NCI-H2196 (cell line): ENCODE results near the gene CCDC82.

Experiments
- DNase-seq: peaks from one replicate; lab custom pipeline; 2025; ENCODE audit not compliant: unreplicated experiment; lab: John Stamatoyannopoulos, UW

The CCDC82 gene

DNA sequence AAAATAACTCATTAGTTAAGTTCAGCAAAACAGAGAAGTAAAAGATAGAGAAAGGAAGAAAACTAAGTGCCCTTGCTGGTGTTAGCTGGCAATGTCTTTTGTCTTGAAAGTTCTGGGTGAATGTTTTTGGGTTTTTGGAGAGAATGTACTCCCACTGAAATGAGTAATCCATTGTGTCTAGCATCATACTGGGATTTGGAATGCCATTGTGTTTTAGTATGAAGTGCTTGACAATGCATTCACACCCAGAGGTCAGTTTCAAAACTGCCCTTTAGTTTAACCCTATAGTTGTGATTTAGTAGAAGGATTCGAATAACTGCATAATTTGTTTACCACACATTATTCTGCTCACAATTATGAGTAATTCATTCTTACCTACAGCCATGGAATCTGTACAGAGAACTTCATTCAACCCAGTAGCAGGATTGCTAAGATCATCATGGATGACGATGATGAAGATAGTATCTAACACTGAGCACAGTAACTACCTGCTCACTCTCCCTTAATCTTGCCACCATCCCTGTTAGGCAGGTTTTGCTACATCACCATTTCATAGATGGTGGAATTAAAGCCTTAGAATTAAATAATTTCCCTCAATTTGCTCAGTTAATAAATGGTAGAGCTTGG is 80.6 kb downstream of the CCDC82 start:
- DNase-seq: no peak

DNA sequence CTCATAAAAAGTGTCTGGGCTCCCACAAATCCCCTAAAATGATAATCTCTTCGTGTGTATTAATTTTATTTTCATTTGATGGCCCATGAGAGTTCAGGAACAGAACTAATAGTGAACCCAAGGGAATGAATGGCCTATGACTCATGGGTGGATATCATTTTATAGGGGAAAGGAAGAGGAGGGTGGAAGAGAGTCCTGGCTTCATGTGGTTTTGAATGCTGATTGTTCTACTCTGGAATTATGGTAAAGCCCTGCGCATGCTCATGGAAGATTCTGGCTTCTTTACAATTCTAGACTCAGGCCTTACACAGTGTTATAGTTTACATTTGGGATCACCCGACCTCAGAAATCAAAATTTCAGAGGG is 82.0 kb downstream of the CCDC82 start:
- no peak for DNase-seq

DNA sequence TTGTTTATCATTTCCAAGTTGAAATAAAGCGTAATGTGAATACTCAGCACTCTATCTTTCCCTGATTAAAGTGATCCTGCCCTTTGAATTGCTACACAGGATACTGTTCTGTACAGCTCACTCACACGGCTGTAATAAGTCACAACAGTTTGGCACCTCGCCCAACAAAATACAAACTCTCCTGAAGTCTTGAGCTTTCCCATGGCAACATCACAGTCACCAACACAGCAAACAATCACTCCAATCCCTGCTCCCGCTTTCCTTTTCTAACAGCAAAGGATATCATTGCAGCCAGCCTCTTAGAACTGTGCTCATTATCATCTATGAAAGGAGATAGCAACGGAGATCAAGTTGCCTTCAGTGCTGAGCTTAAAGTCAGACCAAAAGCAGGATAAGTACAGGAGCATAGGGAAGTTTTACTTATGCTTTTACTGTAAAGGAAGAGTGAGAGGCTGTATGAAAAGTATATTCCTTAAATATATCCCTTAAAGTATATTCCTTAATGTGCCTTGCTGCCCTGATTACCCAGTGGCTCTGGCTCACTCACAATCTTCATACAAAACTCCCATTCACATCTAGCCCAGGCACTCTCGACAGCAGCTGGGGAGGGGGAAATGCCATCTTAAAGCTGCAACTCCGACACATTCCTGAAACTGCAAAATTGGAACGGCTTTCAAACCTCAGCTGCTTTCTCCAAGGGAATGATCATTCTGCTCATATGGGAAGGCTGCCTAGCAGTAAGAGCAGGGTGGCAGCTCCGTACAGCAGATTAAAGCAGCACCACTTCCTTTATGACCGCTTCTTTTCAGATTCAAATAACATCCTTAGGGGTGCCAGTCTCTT is 82.6 kb downstream of the CCDC82 start:
- DNase-seq: peak; percentile 90

DNA sequence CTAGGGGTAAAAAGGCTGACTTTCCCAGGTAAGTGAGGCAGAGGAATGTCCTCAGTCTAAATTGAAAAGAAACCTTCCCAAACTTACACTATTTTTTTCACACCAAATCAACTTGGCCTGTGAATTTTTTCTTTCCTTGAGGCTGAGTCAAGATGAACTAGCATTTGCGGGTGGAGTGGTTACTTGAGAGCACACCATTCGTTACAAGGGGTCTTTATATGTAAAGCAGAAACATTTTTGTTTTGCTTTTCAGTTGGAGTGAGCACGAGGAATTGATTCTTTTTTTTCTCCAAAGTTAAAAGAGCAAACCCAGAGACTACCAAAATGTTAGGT is 83.1 kb downstream of the CCDC82 start:
- no peak for DNase-seq

DNA sequence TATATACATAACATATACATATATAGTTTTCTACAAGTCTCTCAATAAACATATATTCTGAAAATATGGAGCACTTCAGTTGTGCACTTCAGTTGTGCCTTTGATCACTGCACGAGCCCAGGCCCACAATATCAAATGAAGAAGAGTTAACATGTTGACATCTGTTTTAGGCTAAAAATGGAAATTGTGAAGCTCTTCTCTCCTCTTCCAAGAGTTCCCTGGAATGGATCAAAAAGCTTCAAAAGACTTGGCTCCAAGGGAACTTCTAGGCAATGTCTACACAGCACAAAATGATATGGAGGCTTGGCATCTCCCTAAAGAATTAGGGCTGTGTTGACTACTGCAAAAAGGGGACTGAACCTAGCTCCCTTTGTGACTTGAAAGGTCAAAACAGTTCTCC is 83.6 kb downstream of the CCDC82 start:
- no peak for DNase-seq

DNA sequence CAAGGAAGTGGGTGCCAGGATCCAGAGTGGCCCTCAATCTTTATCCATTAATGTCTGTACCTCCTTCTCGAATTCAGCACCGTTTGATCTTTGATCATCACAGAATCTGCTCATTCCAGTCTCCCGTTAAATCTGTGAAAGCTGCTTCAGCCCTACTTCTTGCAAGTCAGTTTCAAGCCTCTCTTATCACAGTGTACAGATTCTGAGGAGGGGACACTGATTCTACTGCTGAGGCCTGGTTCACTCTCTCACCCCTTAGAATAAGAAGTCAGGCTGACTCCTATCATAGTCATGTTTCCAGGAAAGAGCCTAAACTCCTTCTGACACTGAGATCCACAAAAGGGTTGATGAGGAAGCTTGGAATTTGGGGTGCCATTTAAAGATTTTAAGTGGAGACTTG is 85.7 kb downstream of the CCDC82 start:
- no peak for DNase-seq

DNA sequence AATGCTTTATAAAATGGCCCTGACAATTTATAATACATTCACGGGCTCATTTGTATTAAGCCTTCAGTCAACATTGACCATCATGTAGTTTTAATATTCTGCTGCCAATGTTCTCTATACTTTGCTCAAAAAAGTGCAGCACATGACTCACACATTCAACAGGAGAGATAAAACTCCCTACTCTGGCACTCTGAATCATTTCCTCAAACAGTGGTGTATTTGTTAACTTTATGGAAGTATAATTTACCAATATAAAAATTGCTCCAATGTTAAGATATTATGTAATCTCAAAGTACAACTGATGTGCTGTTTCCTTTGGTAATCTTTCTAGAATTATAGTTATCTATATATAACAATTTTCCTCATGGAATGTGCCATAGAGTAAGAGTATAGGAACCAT is 86.6 kb downstream of the CCDC82 start:
- DNase-seq: no peak
